ENCODE data around the gene PDLIM5. TPM values are rescaled to one million over a fixed set of nuclear protein-coding genes. Genes with fewer than 3 reads are reported as not detected.
"Not testable (repeated sequence)": the region's sequence is repeated elsewhere in the genome, so short reads cannot be mapped to it uniquely, and the experiment has no call there.

Gene PDLIM5
- total RNA-seq, 8 experiments from 2014 or later = 11.9 to 71.2 (median 30.5) TPM

DNA sequence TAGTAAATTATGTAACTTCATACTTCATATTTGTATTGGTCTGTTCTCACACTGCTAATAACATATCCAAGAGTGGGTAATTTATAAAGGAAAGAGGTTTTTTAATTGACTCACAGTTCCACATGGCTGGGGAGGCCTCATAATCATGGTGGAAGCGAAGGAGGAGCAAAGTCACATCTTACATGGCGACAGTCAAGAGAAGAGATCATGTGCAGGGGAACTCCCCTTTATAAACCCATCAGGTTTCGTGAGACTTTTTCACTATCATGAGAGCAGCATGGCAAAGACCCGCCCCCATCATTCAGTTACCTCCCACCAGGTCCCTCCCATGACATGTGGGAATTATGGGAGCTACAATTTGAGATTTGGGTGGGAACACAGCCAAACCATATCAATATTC, 19.0 kb downstream of the PDLIM5 start:
- H3K4me3 ChIP-seq; ATAC-seq (replicated peaks in 6 of 8); H3K27ac ChIP-seq; in situ Hi-C loops (cut with MboI; ENCODE audit: low pct_unique_long_range_greater_than_20kb in 2 of 9, low sequenced_read_pairs in 9 of 9, unreplicated experiment in 9 of 9); H3K4me1 ChIP-seq (replicated peaks in 1 of 2): not testable (repeated sequence)
- WGBS, 10 experiments = 84 to 100% (median 98%) methylated on average over 1 to 4 of the region's 4 CpGs; no CpG with 5 or more reads in 2 of the 10 experiments

DNA sequence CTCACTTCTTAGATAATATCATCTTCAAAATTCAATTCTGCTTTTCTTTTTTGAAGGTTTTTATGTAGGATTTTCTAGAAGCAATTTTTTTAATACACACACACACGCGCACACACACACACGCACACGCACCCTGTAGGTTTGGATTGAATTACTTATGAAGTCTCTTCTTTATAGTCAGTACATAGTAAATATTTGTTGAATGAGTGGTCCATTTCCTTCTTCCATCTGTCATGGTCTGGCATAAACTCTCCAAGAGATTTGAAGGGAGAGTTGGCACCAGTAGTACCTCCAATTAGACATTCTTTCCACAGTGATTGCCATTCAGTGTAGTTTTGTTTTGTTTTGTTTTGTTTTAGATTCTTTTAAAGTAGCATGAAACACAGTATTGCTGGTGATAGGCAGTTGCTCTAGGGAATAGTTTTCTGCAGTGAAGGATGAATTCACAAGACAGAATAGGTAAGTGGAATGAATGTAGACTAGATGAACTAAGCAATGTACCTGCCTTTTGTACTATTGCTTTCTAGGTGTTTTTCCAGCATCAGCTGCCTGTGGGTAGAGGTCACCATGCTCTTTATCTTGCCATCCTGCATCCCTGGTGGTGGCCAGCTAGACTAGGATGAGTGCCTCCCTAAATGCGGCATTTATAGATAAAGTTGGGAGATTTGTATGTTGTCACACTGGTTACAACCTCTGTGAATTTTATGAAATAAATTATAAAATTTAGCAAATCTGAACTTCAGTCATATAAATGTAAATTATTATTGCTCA, 20.5 kb downstream of the PDLIM5 start:
- in situ Hi-C loops (cut with MboI; ENCODE audit: low pct_unique_long_range_greater_than_20kb in 2 of 9, low sequenced_read_pairs in 9 of 9, unreplicated experiment in 9 of 9) = no loop called here
- Histone ChIP-seq H3K4me1 (replicated peaks in 1 of 2) (no peaks in the 10 kb centered on the region), H3K27ac (no peak overlapping the region), H3K4me3 (no peak overlapping the region)
- 50 to 100% (median 93%) methylated on average over 1 to 5 of the region's 5 CpGs; no CpG with 5 or more reads in 1 of the 10 experiments for WGBS, 10 experiments
- no peak for ATAC-seq (replicated peaks in 6 of 8)

DNA sequence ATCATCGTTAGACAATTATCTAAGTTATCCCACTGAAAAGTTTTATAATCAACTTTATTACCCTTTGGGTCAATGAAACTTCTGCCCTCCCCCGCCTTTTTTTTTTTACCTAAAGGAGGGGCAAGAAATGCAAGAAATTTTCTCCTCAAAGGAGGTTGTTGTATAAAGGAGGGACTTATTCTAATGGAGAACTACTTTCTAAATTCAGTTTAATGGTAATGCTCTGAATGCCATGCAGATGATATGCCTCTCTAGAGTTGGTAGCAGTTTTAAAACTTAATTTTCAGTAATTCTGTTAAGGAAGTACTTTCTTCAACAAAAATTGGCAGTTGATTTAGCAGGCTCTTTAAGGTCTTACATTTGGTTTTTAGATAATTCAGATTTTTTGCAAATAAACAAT, 23.3 kb downstream of the PDLIM5 start:
- H3K27ac ChIP-seq = no peak overlapping the region
- H3K4me3 ChIP-seq = no peak overlapping the region
- WGBS, 10 experiments = 6 to 100% (median 77%) methylated on average over 1 to 2 of the region's 2 CpGs; no CpG with 5 or more reads in 2 of the 10 experiments
- peak in 3 of 8 experiments; percentile 59 to 83 (median 67) for ATAC-seq (replicated peaks in 6 of 8)
- no peaks in the 10 kb centered on the region for H3K4me1 ChIP-seq (replicated peaks in 1 of 2)
- in situ Hi-C loops (cut with MboI; ENCODE audit: low pct_unique_long_range_greater_than_20kb in 2 of 9, low sequenced_read_pairs in 9 of 9, unreplicated experiment in 9 of 9) = no loop called here

DNA sequence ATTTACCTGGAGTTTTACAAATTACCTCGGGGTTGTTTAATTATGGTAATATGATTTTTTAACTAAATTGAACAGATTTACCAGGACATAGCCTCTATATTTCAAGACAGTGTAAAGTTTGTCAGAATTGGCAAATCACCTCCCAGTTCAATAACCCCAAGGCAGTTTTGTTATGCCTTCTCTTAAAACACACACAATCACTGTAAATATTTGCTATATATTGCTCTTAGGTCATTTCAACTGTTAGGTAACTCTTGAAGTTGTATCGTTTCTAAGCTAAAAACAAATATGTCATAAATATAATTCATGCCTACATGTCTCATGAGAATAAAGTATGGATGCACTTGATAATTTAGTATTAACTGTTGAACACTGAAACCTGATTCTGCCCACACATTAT, 24.1 kb downstream of the PDLIM5 start:
- H3K4me3 ChIP-seq = no peak overlapping the region
- no peaks in the 10 kb centered on the region for H3K4me1 ChIP-seq (replicated peaks in 1 of 2)
- 0 to 94% (median 64%) methylated on average over 1 to 2 of the region's 2 CpGs for WGBS, 10 experiments
- in situ Hi-C loops (cut with MboI; ENCODE audit: low pct_unique_long_range_greater_than_20kb in 2 of 9, low sequenced_read_pairs in 9 of 9, unreplicated experiment in 9 of 9) = no loop called here
- peak in 1 of 8 experiments; percentile 51 for ATAC-seq (replicated peaks in 6 of 8)
- no peak overlapping the region for H3K27ac ChIP-seq

DNA sequence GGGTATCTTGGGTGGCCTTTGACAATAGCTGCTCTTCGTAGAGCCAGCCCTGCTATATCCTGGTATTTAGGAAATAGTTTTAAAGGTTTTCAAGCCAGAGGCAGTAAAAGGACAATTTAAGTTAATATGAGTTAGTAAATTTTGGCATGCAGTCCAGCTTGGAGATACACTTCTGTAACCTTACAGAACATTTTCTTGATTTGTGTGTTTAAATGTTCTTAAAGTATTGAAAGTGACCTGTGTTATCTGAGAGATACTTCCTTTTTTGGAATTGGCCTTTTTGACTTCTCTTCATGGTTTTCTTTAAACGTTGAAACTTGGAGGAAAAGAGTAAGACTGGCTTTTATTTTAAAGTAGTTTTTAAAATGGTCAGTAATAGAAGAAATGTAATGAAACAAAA, 25.5 kb downstream of the PDLIM5 start:
- H3K4me1 ChIP-seq (replicated peaks in 1 of 2) = no peaks in the 10 kb centered on the region
- WGBS, 10 experiments = 0 to 50% (median 23%) methylated on average over 1 to 2 of the region's 2 CpGs; no CpG with 5 or more reads in 1 of the 10 experiments
- no peak overlapping the region for H3K27ac ChIP-seq
- no peak overlapping the region for H3K4me3 ChIP-seq
- no peak for ATAC-seq (replicated peaks in 6 of 8)
- in situ Hi-C loops (cut with MboI; ENCODE audit: low pct_unique_long_range_greater_than_20kb in 2 of 9, low sequenced_read_pairs in 9 of 9, unreplicated experiment in 9 of 9) = no loop called here

DNA sequence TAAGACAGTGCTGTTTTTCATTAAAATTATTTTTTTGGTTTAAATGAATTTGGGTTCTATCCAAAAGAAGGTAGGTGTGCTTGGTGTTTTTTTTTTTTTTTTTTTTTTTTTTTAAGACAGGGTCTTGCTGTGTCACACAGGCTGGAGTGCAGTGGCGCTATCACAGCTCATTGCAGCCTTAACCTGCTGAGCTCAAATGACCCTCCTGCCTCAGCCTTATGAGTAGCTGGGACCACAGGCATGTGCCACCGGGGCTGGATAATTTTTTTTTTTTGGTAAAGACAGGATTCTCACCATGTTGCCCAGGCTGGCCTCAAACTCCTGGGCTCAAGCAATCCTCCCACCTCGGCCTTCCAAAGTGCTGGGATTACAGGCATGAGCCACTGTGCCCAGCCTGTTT, 27.1 kb downstream of the PDLIM5 start:
- H3K27ac ChIP-seq; ATAC-seq (replicated peaks in 6 of 8); in situ Hi-C loops (cut with MboI; ENCODE audit: low pct_unique_long_range_greater_than_20kb in 2 of 9, low sequenced_read_pairs in 9 of 9, unreplicated experiment in 9 of 9); H3K4me3 ChIP-seq; H3K4me1 ChIP-seq (replicated peaks in 1 of 2): not testable (repeated sequence)
- 0 to 100% (median 63%) methylated on average over 1 to 3 of the region's 3 CpGs; no CpG with 5 or more reads in 2 of the 10 experiments for WGBS, 10 experiments

DNA sequence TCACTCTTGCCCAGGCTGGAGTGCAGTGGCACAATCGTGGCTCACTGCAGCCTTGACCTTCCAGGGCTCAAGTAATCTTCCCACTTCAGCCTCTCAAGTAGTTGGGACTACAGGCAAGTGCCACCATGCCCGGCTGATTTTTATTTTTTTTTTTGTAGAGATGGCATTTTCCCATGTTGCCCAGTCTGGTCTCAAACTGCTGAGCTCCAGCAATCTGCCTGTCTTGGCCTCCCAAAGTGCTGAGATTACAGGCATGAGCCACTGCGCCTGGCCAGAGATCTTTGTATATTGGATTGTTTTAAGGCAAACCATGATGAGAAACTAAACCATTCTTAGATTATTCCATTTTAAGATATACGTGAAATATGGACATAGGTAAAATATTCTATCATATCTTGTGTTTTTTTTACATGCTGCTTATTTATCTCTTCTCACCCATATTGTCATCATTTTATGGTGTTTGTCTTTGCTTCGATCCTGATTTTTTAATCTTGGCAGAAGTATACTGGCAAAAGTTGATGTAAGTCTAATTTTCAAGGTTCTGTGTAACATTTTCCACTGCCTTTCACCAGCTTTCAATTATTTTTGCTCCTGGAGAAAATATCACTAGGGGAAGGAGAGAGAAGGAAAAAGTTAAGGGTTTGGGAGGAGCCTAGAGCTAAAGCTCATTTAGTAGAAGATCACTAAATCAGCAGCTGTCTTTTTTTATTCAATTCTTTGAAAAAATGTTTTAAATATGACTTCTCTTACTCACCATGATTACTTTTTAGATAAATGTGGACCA, 27.8 kb downstream of the PDLIM5 start:
- Histone ChIP-seq H3K4me3 (no peak overlapping the region), H3K27ac (no peak overlapping the region), H3K4me1 (replicated peaks in 1 of 2) (no peaks in the 10 kb centered on the region)
- 7 to 100% (median 88%) methylated on average over 1 to 4 of the region's 5 CpGs; no CpG with 5 or more reads in 1 of the 10 experiments for WGBS, 10 experiments
- in situ Hi-C loops (cut with MboI; ENCODE audit: low pct_unique_long_range_greater_than_20kb in 2 of 9, low sequenced_read_pairs in 9 of 9, unreplicated experiment in 9 of 9) = no loop called here
- no peak for ATAC-seq (replicated peaks in 6 of 8)

DNA sequence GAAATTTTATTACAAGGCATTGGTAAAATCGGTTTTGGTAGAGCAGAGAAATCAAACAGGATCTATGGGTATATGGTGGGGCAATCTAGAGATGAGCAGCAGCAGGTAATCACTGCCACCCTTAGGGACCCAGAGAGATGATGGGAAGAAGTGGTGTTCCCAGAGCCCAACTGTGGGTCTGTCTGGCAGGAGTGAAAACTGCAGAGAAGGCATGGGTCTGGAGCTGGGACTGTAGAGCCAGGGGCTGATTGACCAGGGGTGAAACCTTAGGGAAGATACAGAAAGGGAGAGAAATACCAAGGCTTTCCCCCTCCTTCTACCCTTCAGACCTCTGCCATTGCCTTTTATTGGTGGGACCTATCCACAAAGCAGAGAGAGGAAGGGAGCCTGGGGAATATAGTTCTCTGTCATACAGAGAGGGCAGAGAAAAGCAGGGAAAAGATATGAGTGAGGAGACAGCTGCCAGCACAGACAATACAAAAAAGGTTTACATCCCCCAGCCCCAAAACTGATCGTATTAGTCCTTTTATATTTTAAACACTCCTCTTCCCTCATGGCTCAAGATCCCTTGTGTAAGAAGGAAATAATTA, 28.7 kb downstream of the PDLIM5 start:
- no peak overlapping the region for H3K4me3 ChIP-seq
- 28 to 93% (median 67%) methylated on average over 1 to 2 of the region's 2 CpGs; no CpG with 5 or more reads in 1 of the 10 experiments for WGBS, 10 experiments
- in situ Hi-C loops (cut with MboI; ENCODE audit: low pct_unique_long_range_greater_than_20kb in 2 of 9, low sequenced_read_pairs in 9 of 9, unreplicated experiment in 9 of 9) = no loop called here
- no peak overlapping the region for H3K27ac ChIP-seq
- no peaks in the 10 kb centered on the region for H3K4me1 ChIP-seq (replicated peaks in 1 of 2)
- peak in 2 of 8 experiments; percentile 13 to 53 for ATAC-seq (replicated peaks in 6 of 8)

DNA sequence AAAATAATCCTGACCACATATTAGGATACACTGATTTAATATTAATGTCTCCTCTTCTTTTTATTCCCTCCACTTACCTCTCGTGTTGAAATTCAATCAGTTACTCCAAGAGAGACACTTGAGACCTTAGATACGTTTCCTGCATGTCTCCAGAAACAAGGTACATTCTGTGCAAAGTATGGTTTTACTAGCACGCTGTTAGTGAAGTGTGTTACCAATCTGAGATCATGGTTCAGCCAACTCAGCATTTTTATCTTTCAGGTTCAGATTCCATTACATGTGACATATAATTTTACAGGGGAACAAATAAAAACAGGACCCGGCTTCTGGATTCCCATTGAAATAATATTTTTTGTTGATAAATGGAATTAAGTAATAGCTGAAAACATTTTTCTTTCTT, 32.2 kb downstream of the PDLIM5 start:
- Histone ChIP-seq H3K4me3 (no peak overlapping the region), H3K4me1 (replicated peaks in 1 of 2) (no peaks in the 10 kb centered on the region), H3K27ac (no peak overlapping the region)
- in situ Hi-C loops (cut with MboI; ENCODE audit: low pct_unique_long_range_greater_than_20kb in 2 of 9, low sequenced_read_pairs in 9 of 9, unreplicated experiment in 9 of 9) = no loop called here
- ATAC-seq (replicated peaks in 6 of 8) = no peak
- 66 to 100% (median 92%) methylated on average over 1 to 4 of the region's 4 CpGs for WGBS, 10 experiments

DNA sequence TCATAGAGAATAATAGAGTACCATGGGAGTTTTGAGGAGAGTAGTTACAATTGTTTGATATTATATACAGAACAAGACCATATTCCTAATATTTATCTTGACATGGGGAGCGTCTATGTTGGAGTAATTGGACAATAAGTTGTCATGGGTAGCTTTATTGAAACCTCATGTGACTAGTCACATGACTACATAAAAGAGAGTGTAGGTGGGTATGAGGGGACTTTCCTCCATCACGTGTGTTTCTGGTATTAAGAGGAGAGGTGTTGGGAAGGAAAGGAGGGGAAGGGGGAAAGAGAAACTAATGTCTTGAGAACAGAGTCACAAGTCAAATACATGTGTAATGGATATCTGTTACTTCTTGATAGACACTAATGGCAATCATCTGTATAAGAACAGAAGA, 33.1 kb downstream of the PDLIM5 start:
- no peak for ATAC-seq (replicated peaks in 6 of 8)
- WGBS, 10 experiments = 75 to 100% (median 89%) methylated on average over 1 to 2 of the region's 2 CpGs; no CpG with 5 or more reads in 2 of the 10 experiments
- no peak overlapping the region for H3K4me3 ChIP-seq
- in situ Hi-C loops (cut with MboI; ENCODE audit: low pct_unique_long_range_greater_than_20kb in 2 of 9, low sequenced_read_pairs in 9 of 9, unreplicated experiment in 9 of 9) = no loop called here
- H3K27ac ChIP-seq = no peak overlapping the region
- H3K4me1 ChIP-seq (replicated peaks in 1 of 2) = no peaks in the 10 kb centered on the region

DNA sequence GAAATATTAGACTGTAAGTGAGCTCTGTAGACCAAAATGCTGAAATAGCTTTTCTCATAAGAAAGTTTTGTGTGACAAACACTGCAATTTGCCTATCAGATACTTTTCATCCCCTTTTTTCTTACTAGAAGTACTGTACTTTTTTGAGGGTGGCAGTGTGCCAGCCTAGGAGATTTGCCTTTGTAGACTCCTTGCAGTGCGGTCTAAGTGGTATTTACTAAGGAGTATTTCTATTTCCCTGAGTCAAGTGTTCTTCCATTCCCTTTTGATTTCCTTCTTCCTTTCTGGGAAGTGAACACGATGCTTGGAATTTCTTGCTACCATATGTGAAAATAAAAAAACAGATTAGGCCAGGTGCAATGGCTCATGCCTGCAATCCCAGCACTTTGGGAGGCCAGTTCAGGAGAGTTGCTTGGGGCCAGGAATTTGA, 34.6 kb downstream of the PDLIM5 start:
- no peak overlapping the region for H3K4me3 ChIP-seq
- 0 to 100% (median 54%) methylated on average over 1 to 2 of the region's 2 CpGs for WGBS, 10 experiments
- H3K27ac ChIP-seq = no peak overlapping the region
- H3K4me1 ChIP-seq (replicated peaks in 1 of 2) = no peaks in the 10 kb centered on the region
- ATAC-seq (replicated peaks in 6 of 8) = no peak
- in situ Hi-C loops (cut with MboI; ENCODE audit: low pct_unique_long_range_greater_than_20kb in 2 of 9, low sequenced_read_pairs in 9 of 9, unreplicated experiment in 9 of 9) = no loop called here

DNA sequence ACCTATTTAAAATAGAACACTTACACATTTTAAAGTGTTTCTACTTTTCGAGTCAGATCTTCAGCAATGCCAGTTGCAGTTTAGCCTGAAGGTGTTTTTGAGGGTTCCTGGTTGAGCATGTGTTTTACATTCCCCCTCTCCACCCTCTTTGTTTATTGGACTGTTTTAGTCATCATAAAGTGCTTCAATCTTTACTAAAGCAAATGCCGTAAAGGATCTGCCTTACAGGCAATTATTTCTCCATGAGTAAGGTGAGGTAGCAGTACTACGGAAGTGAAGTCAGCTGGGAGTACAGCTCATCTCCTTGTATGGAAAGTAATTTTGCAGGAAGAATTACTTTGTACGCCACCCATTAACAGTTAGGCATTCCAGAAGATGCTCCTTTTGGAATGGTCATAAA, 36.9 kb downstream of the PDLIM5 start:
- no peaks in the 10 kb centered on the region for H3K4me1 ChIP-seq (replicated peaks in 1 of 2)
- H3K4me3 ChIP-seq = no peak overlapping the region
- in situ Hi-C loops (cut with MboI; ENCODE audit: low pct_unique_long_range_greater_than_20kb in 2 of 9, low sequenced_read_pairs in 9 of 9, unreplicated experiment in 9 of 9) = no loop called here
- H3K27ac ChIP-seq = no peak overlapping the region
- peak in 3 of 8 experiments; percentile 89 to 93 (median 90) for ATAC-seq (replicated peaks in 6 of 8)
- WGBS, 10 experiments = 0 to 100% (median 84%) methylated on average over 1 to 4 of the region's 4 CpGs; no CpG with 5 or more reads in 1 of the 10 experiments

DNA sequence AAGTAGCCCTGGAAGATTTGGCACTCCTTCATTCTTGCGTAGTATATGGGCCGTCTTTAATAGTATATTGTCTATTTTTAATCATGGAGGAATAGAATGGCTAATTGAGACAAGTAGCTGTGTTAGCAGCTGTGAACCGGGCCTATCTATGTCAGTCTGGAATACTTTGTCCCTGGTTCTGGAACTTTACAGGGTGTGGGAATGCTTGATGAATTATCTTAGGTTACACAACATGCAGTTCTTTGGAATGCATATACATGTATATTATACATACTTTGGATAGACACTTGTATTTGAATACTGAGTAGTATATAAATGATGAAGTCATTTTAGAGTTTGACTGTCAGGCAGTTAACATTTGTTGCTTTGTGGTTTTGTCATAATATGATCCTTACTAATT, 37.4 kb downstream of the PDLIM5 start:
- Histone ChIP-seq H3K27ac (no peak overlapping the region), H3K4me3 (no peak overlapping the region), H3K4me1 (replicated peaks in 1 of 2) (no peaks in the 10 kb centered on the region)
- WGBS, 10 experiments = 0 to 100% (median 94%) methylated on average over 1 to 3 of the region's 3 CpGs; no CpG with 5 or more reads in 4 of the 10 experiments
- ATAC-seq (replicated peaks in 6 of 8) = peak in 3 of 8 experiments; percentile 64 to 92 (median 71)
- in situ Hi-C loops (cut with MboI; ENCODE audit: low pct_unique_long_range_greater_than_20kb in 2 of 9, low sequenced_read_pairs in 9 of 9, unreplicated experiment in 9 of 9) = no loop called here
